SK-N-MC (cell line): Measurements from ENCODE around the gene PLD1.
A peak's percentile ranks its signal among the peaks of the same experiment; 100 is the strongest.
"Not testable (repeated sequence)": the region's sequence is repeated elsewhere in the genome, so short reads cannot be mapped to it uniquely, and the experiment has no call there.

ENCODE experiments used
- DNase-seq: peaks from one replicate; pipeline ENCODE4 v3.0.0-alpha.2; 2011; ENCODE audit warnings: low read depth, low spot score
- H3K27ac ChIP-seq: fragments of 200-600 bp; sonication (generic); 2 replicates; pipeline ENCODE4 v1.5.1; 2016; ENCODE audit warnings: mixed run types
- H3K36me3 ChIP-seq: fragments of 200-600 bp; sonication (generic); 2 replicates; pipeline ENCODE4 v1.6.1; 2017; ENCODE audit warnings: antibody characterized with exemption, low read length, mixed read lengths; ENCODE audit not compliant: insufficient read depth
- H3K4me3 ChIP-seq: fragments of 200-600 bp; sonication (generic); 2 replicates; pipeline ENCODE4 v1.5.1; 2016
- H3K9ac ChIP-seq: fragments of 200-600 bp; sonication (generic); 2 replicates; pipeline ENCODE4 v1.8.0; 2017; ENCODE audit warnings: mixed run types, mixed read lengths; ENCODE audit not compliant: insufficient read length
- H3K9me3 ChIP-seq: fragments of 200-600 bp; sonication (generic); 2 replicates; pipeline ENCODE4 v1.6.1; 2017; ENCODE audit warnings: low read depth, mild to moderate bottlenecking, antibody characterized with exemption, low read length, moderate library complexity, mixed read lengths
- EZH2 ChIP-seq: fragments of 200-600 bp; sonication (generic); IDR thresholded peaks from one replicate; pipeline ENCODE4 v1.6.1; 2017; ENCODE audit warnings: antibody characterized with exemption
- FOXP2 ChIP-seq: optimal IDR thresholded peaks from 2 replicates; pipeline ENCODE3; 2011; ENCODE audit warnings: mild to moderate bottlenecking, moderate library complexity; ENCODE audit not compliant: insufficient read depth; ENCODE audit errors: extremely low read length, control extremely low read depth
- POLR2AphosphoS5 ChIP-seq: IDR thresholded peaks from 2 replicates; pipeline ENCODE4 v1.6.1; 2012; ENCODE audit warnings: mild to moderate bottlenecking, low read depth, low read length, borderline replicate concordance

Gene PLD1

GRCh38 chr3:171584100-171584499, 226.2 kb downstream of the PLD1 start:
- Histone ChIP-seq H3K9ac (no peak overlapping the region), H3K9me3 (no peaks in the 10 kb centered on the region), H3K27ac (no peak overlapping the region), H3K4me3 (no peak overlapping the region), H3K36me3 (no peaks in the 10 kb centered on the region)
- TF ChIP-seq FOXP2 (no peak), EZH2 (no peak), POLR2AphosphoS5 (no peak)
- DNase-seq, result no peak

- Histone ChIP-seq H3K9ac (no peak overlapping the region), H3K27ac (no peak overlapping the region), H3K36me3 (no peaks in the 10 kb centered on the region), H3K9me3 (no peaks in the 10 kb centered on the region), H3K4me3 (no peak overlapping the region)
- TF ChIP-seq EZH2 (no peak), FOXP2 (no peak), POLR2AphosphoS5 (no peak)
- DNase-seq, result no peak
Observed at GRCh38 chr3:171574556-171575240, 235.6 kb downstream of the PLD1 start.

- Histone ChIP-seq H3K4me3 (no peak overlapping the region), H3K9me3 (no peaks in the 10 kb centered on the region), H3K9ac (no peak overlapping the region), H3K27ac (no peak overlapping the region), H3K36me3 (no peaks in the 10 kb centered on the region)
- no peak for TF ChIP-seq EZH2
- TF ChIP-seq POLR2AphosphoS5, result no peak
- TF ChIP-seq FOXP2, result no peak
- DNase-seq, result no peak
Observed at GRCh38 chr3:171569571-171570132, 240.6 kb downstream of the PLD1 start.

- no peak for DNase-seq
- Histone ChIP-seq H3K4me3 (no peak overlapping the region), H3K9me3 (no peaks in the 10 kb centered on the region), H3K9ac (no peak overlapping the region), H3K27ac (no peak overlapping the region), H3K36me3 (no peaks in the 10 kb centered on the region)
- TF ChIP-seq FOXP2 (no peak), EZH2 (no peak), POLR2AphosphoS5 (no peak)
Observed at GRCh38 chr3:171568766-171569165, 241.5 kb downstream of the PLD1 start.

GRCh38 chr3:171566803-171567422, 243.4 kb downstream of the PLD1 start:
- Histone ChIP-seq H3K4me3 (no peak overlapping the region), H3K9me3 (no peaks in the 10 kb centered on the region), H3K9ac (no peak overlapping the region), H3K36me3 (no peaks in the 10 kb centered on the region), H3K27ac (no peak overlapping the region)
- peak; percentile 28 for DNase-seq
- TF ChIP-seq POLR2AphosphoS5, result no peak
- no peak for TF ChIP-seq FOXP2

- no peak for DNase-seq
- no peak overlapping the region for H3K27ac ChIP-seq
- no peak overlapping the region for H3K4me3 ChIP-seq
- H3K9ac ChIP-seq, result no peak overlapping the region
- no peak for TF ChIP-seq POLR2AphosphoS5
- TF ChIP-seq FOXP2, result no peak
- no peak for TF ChIP-seq EZH2
- H3K36me3 ChIP-seq, result no peaks in the 10 kb centered on the region
- no peaks in the 10 kb centered on the region for H3K9me3 ChIP-seq
Observed at GRCh38 chr3:171565481-171566058, 244.7 kb downstream of the PLD1 start.

GRCh38 chr3:171564748-171565480, 245.4 kb downstream of the PLD1 start:
- Histone ChIP-seq H3K9me3 (no peaks in the 10 kb centered on the region), H3K9ac (no peak overlapping the region), H3K4me3 (no peak overlapping the region), H3K36me3 (no peaks in the 10 kb centered on the region), H3K27ac (no peak overlapping the region)
- TF ChIP-seq FOXP2 (no peak), POLR2AphosphoS5 (no peak), EZH2 (no peak)
- DNase-seq, result no peak

- Histone ChIP-seq H3K9ac (no peak overlapping the region), H3K27ac (no peak overlapping the region), H3K4me3 (no peak overlapping the region), H3K9me3 (no peaks in the 10 kb centered on the region), H3K36me3 (no peaks in the 10 kb centered on the region)
- no peak for DNase-seq
- TF ChIP-seq POLR2AphosphoS5 (no peak), EZH2 (no peak), FOXP2 (no peak)
Observed at GRCh38 chr3:171563298-171563697, 247.0 kb downstream of the PLD1 start.

GRCh38 chr3:171562459-171562858, 247.8 kb downstream of the PLD1 start:
- not testable (repeated sequence) for H3K4me3 ChIP-seq, H3K9ac ChIP-seq, DNase-seq, H3K27ac ChIP-seq, H3K36me3 ChIP-seq, H3K9me3 ChIP-seq
